Measurements from ENCODE around the gene RBMS1. TPM values are rescaled to one million over a fixed set of nuclear protein-coding genes. Genes with fewer than 3 reads are reported as not detected.
"Not testable (repeated sequence)": the region's sequence is repeated elsewhere in the genome, so short reads cannot be mapped to it uniquely, and the experiment has no call there.

Gene RBMS1
- total RNA-seq, 1 donor from 2014 or later = 75.3 TPM

- no peak for DNase-seq (ENCODE audit: low spot score)
- intact Hi-C loops (cut with DNase I) = loop anchor here (5.0 kb wide), 1 partner anchor 39 kb away; the partner anchor contains the start of gene RBMS1
Measured at GRCh38 chr2:160453111-160453820, 40.3 kb downstream of the RBMS1 start.

GRCh38 chr2:160450486-160450885 is 43.1 kb downstream of the RBMS1 start:
- DNase-seq (ENCODE audit: low spot score) = no peak
- intact Hi-C loops (cut with DNase I) = loop anchor here (5.0 kb wide), 1 partner anchor 42 kb away; the partner anchor contains the start of gene RBMS1

GRCh38 chr2:160448821-160449220 is 44.8 kb downstream of the RBMS1 start:
- intact Hi-C loops (cut with DNase I); DNase-seq (ENCODE audit: low spot score): not testable (repeated sequence)

GRCh38 chr2:160445673-160446072 is 47.9 kb downstream of the RBMS1 start:
- intact Hi-C loops (cut with DNase I) = no loop called here
- no peak for DNase-seq (ENCODE audit: low spot score)

GRCh38 chr2:160442603-160443002 is 51.0 kb downstream of the RBMS1 start:
- DNase-seq (ENCODE audit: low spot score) = no peak
- intact Hi-C loops (cut with DNase I) = no loop called here

GRCh38 chr2:160440888-160441287 is 52.7 kb downstream of the RBMS1 start:
- intact Hi-C loops (cut with DNase I) = no loop called here
- no peak for DNase-seq (ENCODE audit: low spot score)

GRCh38 chr2:160439038-160439437 is 54.6 kb downstream of the RBMS1 start:
- intact Hi-C loops (cut with DNase I); DNase-seq (ENCODE audit: low spot score): not testable (repeated sequence)

GRCh38 chr2:160437273-160437672 is 56.3 kb downstream of the RBMS1 start:
- intact Hi-C loops (cut with DNase I) = no loop called here

GRCh38 chr2:160434254-160434948 is 59.2 kb downstream of the RBMS1 start:
- intact Hi-C loops (cut with DNase I) = no loop called here
- DNase-seq (ENCODE audit: low spot score) = no peak

More at GRCh38 chr2:160437273-160437672, 56.3 kb downstream of the RBMS1 start:
- no peak for DNase-seq (ENCODE audit: low spot score)

GRCh38 chr2:160433466-160434140 is 60.0 kb downstream of the RBMS1 start:
- intact Hi-C loops (cut with DNase I) = no loop called here
- no peak for DNase-seq (ENCODE audit: low spot score)

GRCh38 chr2:160432633-160433032 is 61.0 kb downstream of the RBMS1 start:
- no peak for DNase-seq (ENCODE audit: low spot score)
- intact Hi-C loops (cut with DNase I) = no loop called here

GRCh38 chr2:160431441-160431840 is 62.2 kb downstream of the RBMS1 start:
- intact Hi-C loops (cut with DNase I) = no loop called here
- DNase-seq (ENCODE audit: low spot score) = no peak

GRCh38 chr2:160430001-160430344 is 63.6 kb downstream of the RBMS1 start:
- no peak for DNase-seq (ENCODE audit: low spot score)
- intact Hi-C loops (cut with DNase I) = no loop called here

GRCh38 chr2:160429248-160430000 is 64.2 kb downstream of the RBMS1 start:
- no peak for DNase-seq (ENCODE audit: low spot score)
- intact Hi-C loops (cut with DNase I) = loop anchor here (5.0 kb wide), 2 partner anchors 63 to 97 kb away; partner anchors contain the start of gene RBMS1

- DNase-seq (ENCODE audit: low spot score) = no peak
- intact Hi-C loops (cut with DNase I) = loop anchor here (5.0 kb wide), 2 partner anchors 64 to 96 kb away; partner anchors contain the start of gene RBMS1
Measured at GRCh38 chr2:160428405-160428763, 65.2 kb downstream of the RBMS1 start.

GRCh38 chr2:160427629-160428404 is 65.8 kb downstream of the RBMS1 start:
- intact Hi-C loops (cut with DNase I) = loop anchor here (5.0 kb wide), 2 partner anchors 64 to 96 kb away; partner anchors contain the start of gene RBMS1
- DNase-seq (ENCODE audit: low spot score) = no peak

GRCh38 chr2:160426604-160427003 is 67.0 kb downstream of the RBMS1 start:
- no peak for DNase-seq (ENCODE audit: low spot score)
- intact Hi-C loops (cut with DNase I) = loop anchor here (5.0 kb wide), 2 partner anchors 66 to 94 kb away; partner anchors contain the start of gene RBMS1

GRCh38 chr2:160425434-160426151 is 68.0 kb downstream of the RBMS1 start:
- no peak for DNase-seq (ENCODE audit: low spot score)
- intact Hi-C loops (cut with DNase I) = loop anchor here (5.0 kb wide), 2 partner anchors 67 to 93 kb away; partner anchors contain the start of gene RBMS1
